HepG2 (cell line): ENCODE data around the gene MKS1. TPM values are rescaled to one million over a fixed set of nuclear protein-coding genes. Genes with fewer than 3 reads are reported as not detected.

Experiments
- ATRX ChIP-seq: sonication (generic); formaldehyde crosslinking; IDR thresholded peaks from 2 replicates; pipeline ENCODE4 v1.4.0; 2020; ENCODE audit warnings: missing genetic modification reagents, borderline replicate concordance
- CREB1 ChIP-seq, 2 experiments: fragments of 450-650 bp in 1 of 2; IDR thresholded peaks; 2 replicates each; pipeline ENCODE4 v1.6.1; 2016 to 2017; ENCODE audit warnings: control low read depth in 1 of 2, mild to moderate bottlenecking in 1 of 2, missing compliant biosample characterization in 1 of 2, missing genetic modification characterization in 1 of 2
- GATAD2A ChIP-seq: IDR thresholded peaks from 2 replicates; pipeline ENCODE4 v1.6.1; 2016
- MAFF ChIP-seq: IDR thresholded peaks from 2 replicates; pipeline ENCODE4 v1.6.1; 2011; ENCODE audit warnings: low read depth, low read length, improper control_type of control experiment
- MLLT10 ChIP-seq: sonication (generic); formaldehyde crosslinking; IDR thresholded peaks from 2 replicates; pipeline ENCODE4 v1.4.0; 2020; ENCODE audit warnings: missing genetic modification reagents
- NFE2L2 ChIP-seq: fragments of 150-350 bp; IDR thresholded peaks from 2 replicates; pipeline ENCODE4 v1.6.1; 2014; ENCODE audit warnings: low read length
- PITX1 ChIP-seq: sonication (generic); formaldehyde crosslinking; IDR thresholded peaks from 2 replicates; pipeline ENCODE4 v1.5.1; 2020; ENCODE audit warnings: mild to moderate bottlenecking, missing genetic modification reagents
- POGZ ChIP-seq: sonication (generic); formaldehyde crosslinking; IDR thresholded peaks from 2 replicates; pipeline ENCODE4 v1.4.0; 2020; ENCODE audit warnings: mild to moderate bottlenecking, missing genetic modification reagents
- SMYD3 ChIP-seq: sonication (generic); formaldehyde crosslinking; IDR thresholded peaks from 2 replicates; pipeline ENCODE4 v1.8.1; 2023; ENCODE audit warnings: mild to moderate bottlenecking, missing genetic modification reagents
- SNRNP70 ChIP-seq: fragments of 200-400 bp; formaldehyde crosslinking; IDR thresholded peaks from 2 replicates; pipeline ENCODE4 v1.6.1; 2017; ENCODE audit warnings: mild to moderate bottlenecking, low read depth, low read length, moderate library complexity
- WIZ ChIP-seq: sonication (generic); formaldehyde crosslinking; IDR thresholded peaks from 2 replicates; pipeline ENCODE4 v1.5.1; 2020; ENCODE audit warnings: mild to moderate bottlenecking, missing genetic modification reagents
- XRCC5 ChIP-seq: fragments of 200-400 bp; formaldehyde crosslinking; optimal IDR thresholded peaks from 2 replicates; pipeline ENCODE3; 2017; ENCODE audit warnings: mild to moderate bottlenecking, low read length
- ZBTB40 ChIP-seq, 2 experiments: fragments of 450-650 bp in 1 of 2; sonication (generic) in 1 of 2; formaldehyde crosslinking in 1 of 2; IDR thresholded peaks; 2 replicates each; pipeline versions ENCODE4 v1.6.1 to v1.8.0; 2016 to 2022; ENCODE audit warnings: antibody characterized with exemption in 1 of 2, mild to moderate bottlenecking in 1 of 2, missing genetic modification reagents in 1 of 2
- ZNF503 ChIP-seq: sonication (generic); formaldehyde crosslinking; IDR thresholded peaks from 2 replicates; pipeline ENCODE4 v1.4.0; 2020; ENCODE audit warnings: missing genetic modification reagents
- ZNF674 ChIP-seq: sonication (generic); formaldehyde crosslinking; IDR thresholded peaks from 2 replicates; pipeline ENCODE4 v1.5.0; 2020; ENCODE audit warnings: low read depth, mild to moderate bottlenecking, missing genetic modification reagents
- ZNF841 ChIP-seq: sonication (generic); formaldehyde crosslinking; IDR thresholded peaks from 2 replicates; pipeline ENCODE4 v1.8.1; 2023; ENCODE audit warnings: missing genetic modification reagents, borderline replicate concordance
- polyA plus RNA-seq, 8 experiments: library from polyadenylated mRNA; depleted of rRNA in 3 of 8; stranded (reverse) in 7 of 8; unstranded in 1 of 8; fragments of >200 nt; fragmentation: Illumina TruSeq in 4 of 8; extraction: Trizol in 4 of 8; gene quantifications; 2 replicates each; pipeline versions ENCODE4 v1.2.1 to v1.2.3, GENCODE V29; 2011 to 2016; ENCODE audit warnings: low read depth in 4 of 8, missing spikeins in 1 of 8, mixed read lengths in 1 of 8; ENCODE audit not compliant: insufficient read depth in 1 of 8
- total RNA-seq, 5 experiments: library from RNA; depleted of rRNA; stranded (reverse); fragments of >200 nt; fragmentation: Illumina TruSeq; extraction: Trizol; gene quantifications; 2 replicates each; pipeline ENCODE4 v1.2.3, GENCODE V29; 2016; ENCODE audit warnings: low read depth in 1 of 5
- TF ChIP-seq, protein P1 (sequence below): sonication (generic); formaldehyde crosslinking; IDR thresholded peaks from 2 replicates; pipeline ENCODE4 v1.5.1; 2020; ENCODE audit warnings: missing genetic modification reagents, mild to moderate bottlenecking, borderline replicate concordance

Gene MKS1
- total and polyA plus RNA-seq, 2 of the 13 experiments (the other 11 are each of a cell fraction or from before 2014, with no cell fraction given): 16.1 to 26.3 TPM

DNA sequence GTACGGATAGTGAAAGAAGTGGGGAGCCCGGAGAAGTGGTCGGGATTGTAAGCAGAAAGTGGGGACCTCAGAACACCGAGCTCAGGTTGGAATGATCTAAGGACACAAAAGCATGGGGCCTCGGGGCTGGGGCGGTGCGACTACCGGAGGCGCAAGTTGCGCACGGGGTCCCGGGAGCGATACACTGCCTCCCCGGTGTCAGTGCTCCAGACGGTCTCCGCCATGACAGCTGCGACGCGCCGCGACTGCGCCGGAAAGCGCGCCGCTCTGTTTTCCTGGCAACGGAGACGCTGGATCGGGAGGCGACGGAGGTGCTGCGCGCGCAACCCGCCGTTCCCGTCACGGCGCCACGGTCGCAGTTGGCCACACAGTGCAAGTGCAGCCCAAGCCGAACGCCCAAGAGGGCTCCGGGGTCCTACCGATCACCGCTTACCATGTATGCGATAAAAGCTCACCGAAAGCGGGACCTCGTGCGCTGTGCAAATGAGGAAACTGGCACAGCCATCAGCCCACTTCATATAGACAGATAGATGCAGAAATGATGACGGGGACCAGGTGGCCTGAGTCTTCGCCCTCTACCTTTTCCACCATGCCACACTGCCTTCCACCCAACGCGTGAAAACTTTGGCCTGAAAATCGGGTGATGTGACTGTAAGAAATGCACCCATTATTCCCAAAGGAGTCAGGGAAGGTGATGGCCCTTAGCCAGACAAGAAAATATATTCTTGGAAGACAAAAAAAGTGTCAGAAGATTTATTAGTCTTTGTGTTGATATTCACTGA, at the start of gene MKS1 (continued):
- TF ChIP-seq CREB1 (IDR thresholded peaks at IDR 0.05): peak; percentile 90
- TF ChIP-seq CREB1 (CRISPR knock-in tag; IDR thresholded peaks at IDR 0.05): peak; percentile 94
- TF ChIP-seq SNRNP70: no peak
- peak; percentile 96 for TF ChIP-seq XRCC5
- TF ChIP-seq ZNF841 (CRISPR knock-in tag): no peak
- TF ChIP-seq GATAD2A (CRISPR knock-in tag): peak; percentile 67
- peak; percentile 87; the same call in 1 of the 2 replicates for TF ChIP-seq WIZ (CRISPR knock-in tag)
- TF ChIP-seq ZBTB40 (IDR thresholded peaks at IDR 0.05): no peak
- TF ChIP-seq ZBTB40 (CRISPR knock-in tag; IDR thresholded peaks at IDR 0.05): peak; percentile 77
- TF ChIP-seq SMYD3 (CRISPR knock-in tag): peak; percentile 86; the same call in 1 of the 2 replicates
- no peak for TF ChIP-seq MAFF
- no peak for TF ChIP-seq MLLT10 (CRISPR knock-in tag)
- no peak for TF ChIP-seq ATRX (CRISPR knock-in tag)
- peak; percentile 67 for TF ChIP-seq PITX1
- TF ChIP-seq, protein P1, sequence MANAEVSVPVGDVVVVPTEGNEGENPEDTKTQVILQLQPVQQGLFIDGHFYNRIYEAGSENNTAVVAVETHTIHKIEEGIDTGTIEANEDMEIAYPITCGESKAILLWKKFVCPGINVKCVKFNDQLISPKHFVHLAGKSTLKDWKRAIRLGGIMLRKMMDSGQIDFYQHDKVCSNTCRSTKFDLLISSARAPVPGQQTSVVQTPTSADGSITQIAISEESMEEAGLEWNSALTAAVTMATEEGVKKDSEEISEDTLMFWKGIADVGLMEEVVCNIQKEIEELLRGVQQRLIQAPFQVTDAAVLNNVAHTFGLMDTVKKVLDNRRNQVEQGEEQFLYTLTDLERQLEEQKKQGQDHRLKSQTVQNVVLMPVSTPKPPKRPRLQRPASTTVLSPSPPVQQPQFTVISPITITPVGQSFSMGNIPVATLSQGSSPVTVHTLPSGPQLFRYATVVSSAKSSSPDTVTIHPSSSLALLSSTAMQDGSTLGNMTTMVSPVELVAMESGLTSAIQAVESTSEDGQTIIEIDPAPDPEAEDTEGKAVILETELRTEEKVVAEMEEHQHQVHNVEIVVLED (CRISPR knock-in tag): peak; percentile 95
- peak; percentile 90 for TF ChIP-seq POGZ
- peak; percentile 60; the same call in 1 of the 2 replicates for TF ChIP-seq ZNF503 (CRISPR knock-in tag)
- TF ChIP-seq NFE2L2: no peak
- no peak for TF ChIP-seq ZNF674 (CRISPR knock-in tag)
